K562 (cell line): Measurements from ENCODE around the gene CD320. TPM values are rescaled to one million over a fixed set of nuclear protein-coding genes. Genes with fewer than 3 reads are reported as not detected.

Experiments
- CBX5 ChIP-seq: IDR thresholded peaks from 2 replicates; pipeline ENCODE4 v1.6.1; 2014; ENCODE audit warnings: low read depth, borderline replicate concordance
- CTCFL ChIP-seq: IDR thresholded peaks from 2 replicates; pipeline ENCODE4 v1.6.1; 2011; ENCODE audit warnings: borderline replicate concordance, low read depth, mild to moderate bottlenecking, moderate library complexity, low read length; ENCODE audit not compliant: insufficient read depth, poor library complexity, severe bottlenecking
- ERF ChIP-seq: fragments of 450-650 bp; formaldehyde crosslinking; IDR thresholded peaks from 2 replicates; pipeline ENCODE4 v1.4.0; 2020; ENCODE audit warnings: mild to moderate bottlenecking, mixed read lengths
- FOXJ3 ChIP-seq: sonication (generic); formaldehyde crosslinking; IDR thresholded peaks from 2 replicates; pipeline ENCODE4 v1.4.0; 2020; ENCODE audit warnings: mild to moderate bottlenecking, missing genetic modification reagents
- GATAD2A ChIP-seq: fragments of 450-650 bp; IDR thresholded peaks from 2 replicates; pipeline ENCODE4 v1.6.1; 2017
- KDM1A ChIP-seq, 2 experiments: fragments of 450-650 bp; IDR thresholded peaks; 2 replicates each; pipeline ENCODE4 v1.6.1; 2016; ENCODE audit warnings: mild to moderate bottlenecking in 2 of 2
- NFIC ChIP-seq: fragments of 450-650 bp; IDR thresholded peaks from 2 replicates; pipeline ENCODE4 v1.6.1; 2017; ENCODE audit warnings: mild to moderate bottlenecking, inconsistent platforms
- NRF1 ChIP-seq, 2 experiments: fragments of 450-650 bp; IDR thresholded peaks in 1 of 2; conservative IDR thresholded peaks in 1 of 2; 2 replicates each; pipeline ENCODE4 v1.6.1; 2014; ENCODE audit warnings: mild to moderate bottlenecking in 2 of 2
- SMC3 ChIP-seq: conservative IDR thresholded peaks from 2 replicates; pipeline ENCODE4 v1.6.1; 2011; ENCODE audit warnings: low read depth, low read length, improper control_type of control experiment; ENCODE audit not compliant: insufficient read depth
- SRSF7 ChIP-seq: fragments of 200-400 bp; formaldehyde crosslinking; optimal IDR thresholded peaks from 2 replicates; pipeline ENCODE3; 2017; ENCODE audit warnings: mild to moderate bottlenecking, low read depth, low read length
- TFE3 ChIP-seq: fragments of 450-650 bp; formaldehyde crosslinking; IDR thresholded peaks from 2 replicates; pipeline ENCODE4 v1.4.0; 2020; ENCODE audit warnings: mild to moderate bottlenecking, mixed read lengths
- ZKSCAN1 ChIP-seq: fragments of 150-350 bp; IDR thresholded peaks from 2 replicates; pipeline ENCODE4 v1.6.1; 2016; ENCODE audit warnings: low read depth, low read length
- polyA plus RNA-seq, 8 experiments: library from polyadenylated mRNA; depleted of rRNA in 4 of 8; stranded (reverse) in 5 of 8; unstranded in 3 of 8; fragments of >200 nt; fragmentation: Nextera tagmentation in 2 of 8; fragmentation: Illumina TruSeq in 1 of 8; extraction: Ambion mirVana in 2 of 8; extraction: Trizol in 1 of 8; gene quantifications; 2 replicates each; pipeline versions ENCODE4 v1.2.1 to v1.2.3, GENCODE V29; 2011 to 2014; ENCODE audit warnings: inconsistent platforms in 1 of 8, missing spikeins in 1 of 8
- total RNA-seq, 7 experiments: library from RNA; depleted of rRNA in 6 of 7; stranded (reverse); fragments of >200 nt in 6 of 7; fragmentation: Illumina TruSeq in 2 of 7; extraction: Trizol in 2 of 7; gene quantifications; 2 replicates each; pipeline versions ENCODE4 v1.2.1 to v1.2.3, GENCODE V29; 2011 to 2021; ENCODE audit warnings: low replicate concordance in 1 of 7
- TF ChIP-seq, protein P1 (sequence below), 3 experiments: IDR thresholded peaks in 2 of 3; conservative IDR thresholded peaks in 1 of 3; 2 replicates each; pipeline ENCODE4 v1.5.1; 2011 to 2012; ENCODE audit warnings: low read length in 3 of 3, mild to moderate bottlenecking in 3 of 3, control low read depth in 2 of 3, improper control_type of control experiment in 1 of 3, inconsistent platforms in 1 of 3, low read depth in 1 of 3, mixed read lengths in 1 of 3, moderate library complexity in 1 of 3; ENCODE audit not compliant: insufficient read depth in 2 of 3

Gene CD320
- total and polyA plus RNA-seq, 9 of the 15 experiments (the other 6 are each of a cell fraction or from before 2014, with no cell fraction given): 0.45 to 94.5 (median 34.4) TPM

DNA sequence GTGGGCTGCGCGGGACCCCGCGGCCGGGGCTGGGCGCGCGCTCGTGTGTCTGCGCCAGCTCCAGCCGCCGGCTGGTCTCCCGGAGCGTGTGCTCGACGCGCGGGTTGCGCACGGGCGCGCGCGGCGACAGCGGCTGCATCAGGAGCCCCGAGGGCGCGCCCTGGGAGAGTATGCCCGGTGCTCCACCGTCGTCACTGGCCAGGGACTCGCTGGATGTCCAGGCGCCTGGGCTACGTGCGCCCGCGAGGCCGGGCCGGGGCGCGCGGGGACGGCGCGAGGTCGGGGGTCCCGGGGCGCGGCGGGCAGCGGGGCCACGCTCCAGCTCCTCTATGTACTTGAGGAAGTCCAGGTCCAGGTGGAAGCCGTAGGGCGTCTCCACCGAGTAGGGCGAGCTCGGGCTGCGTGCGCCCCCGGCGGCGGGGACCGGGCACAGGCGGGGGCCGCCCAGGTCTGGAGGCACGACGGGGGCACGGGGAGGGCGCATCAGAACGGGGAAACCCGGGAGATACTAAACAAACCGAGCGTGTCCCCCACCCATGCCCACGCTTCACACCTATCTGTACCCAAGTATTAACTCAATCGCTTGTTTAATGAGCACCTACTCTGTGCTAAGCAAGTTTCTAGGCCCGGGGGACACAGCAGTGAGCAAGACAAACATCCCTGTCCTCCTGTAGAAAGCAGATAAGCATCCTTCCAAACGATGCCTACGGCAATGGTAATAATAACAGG, 27.3 kb upstream of the CD320 start (continued):
- TF ChIP-seq NRF1 (conservative IDR thresholded peaks at IDR 0.05 in 1 of 2, IDR thresholded peaks at IDR 0.05 in 1 of 2) (peak in 1 of 2 experiments; percentile 10; a peak in 2 of 4 replicates), ZKSCAN1 (0 out of 2 replicates have a peak, but pooled peaks have one; percentile 6), KDM1A (IDR thresholded peaks at IDR 0.05) (peak in 1 of 2 experiments; percentile 31; a peak in 1 of 4 replicates), ERF (CRISPR knock-in tag) (no peak), GATAD2A (no peak), CTCFL (peak; percentile 21), NFIC (no peak), SRSF7 (no peak), FOXJ3 (CRISPR knock-in tag) (no peak), TFE3 (CRISPR knock-in tag) (no peak), CBX5 (no peak), SMC3 (0 out of 2 replicates have a peak, but pooled peaks have one; percentile 7)
- TF ChIP-seq, protein P1, sequence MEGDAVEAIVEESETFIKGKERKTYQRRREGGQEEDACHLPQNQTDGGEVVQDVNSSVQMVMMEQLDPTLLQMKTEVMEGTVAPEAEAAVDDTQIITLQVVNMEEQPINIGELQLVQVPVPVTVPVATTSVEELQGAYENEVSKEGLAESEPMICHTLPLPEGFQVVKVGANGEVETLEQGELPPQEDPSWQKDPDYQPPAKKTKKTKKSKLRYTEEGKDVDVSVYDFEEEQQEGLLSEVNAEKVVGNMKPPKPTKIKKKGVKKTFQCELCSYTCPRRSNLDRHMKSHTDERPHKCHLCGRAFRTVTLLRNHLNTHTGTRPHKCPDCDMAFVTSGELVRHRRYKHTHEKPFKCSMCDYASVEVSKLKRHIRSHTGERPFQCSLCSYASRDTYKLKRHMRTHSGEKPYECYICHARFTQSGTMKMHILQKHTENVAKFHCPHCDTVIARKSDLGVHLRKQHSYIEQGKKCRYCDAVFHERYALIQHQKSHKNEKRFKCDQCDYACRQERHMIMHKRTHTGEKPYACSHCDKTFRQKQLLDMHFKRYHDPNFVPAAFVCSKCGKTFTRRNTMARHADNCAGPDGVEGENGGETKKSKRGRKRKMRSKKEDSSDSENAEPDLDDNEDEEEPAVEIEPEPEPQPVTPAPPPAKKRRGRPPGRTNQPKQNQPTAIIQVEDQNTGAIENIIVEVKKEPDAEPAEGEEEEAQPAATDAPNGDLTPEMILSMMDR (IDR thresholded peaks at IDR 0.05 in 2 of 3, conservative IDR thresholded peaks at IDR 0.05 in 1 of 3; ENCODE audit: insufficient read depth in 2 of 3, low read depth in 1 of 3, low read length in 3 of 3): peak; percentile 12 to 47 (median 21); a peak in 2 of 6 replicates
- TF ChIP-seq, all 486 proteins: peak for 8
